CD4-positive, alpha-beta T cell (primary cell): ENCODE data around the gene CCDC87. TPM values are rescaled to one million over a fixed set of nuclear protein-coding genes. Genes with fewer than 3 reads are reported as not detected.

Source experiments
- ATAC-seq: fragments of 200-7000 bp; cut with Tn5 transposase; one replicate; pipeline ENCODE4 v1.10.0; 2022; ENCODE audit warnings: mild to moderate bottlenecking; ENCODE audit not compliant: poor library complexity
- CTCF ChIA-PET: fragments of 350-600 bp; sonication (Branson Sonifier 250); formaldehyde crosslinking; loops from one replicate; lab custom pipeline; 2021; ENCODE audit warnings: antibody characterized with exemption, inconsistent platforms; lab: Charles Lee
- POLR2A ChIA-PET: fragments of 350-600 bp; sonication (Branson Sonifier 250); formaldehyde crosslinking; loops from one replicate; lab custom pipeline; 2021; ENCODE audit warnings: antibody characterized with exemption, inconsistent platforms; lab: Charles Lee
- DNase-seq, 14 experiments: peaks; one replicate each; pipeline ENCODE4 v3.0.0-alpha.2; 2013 to 2020; ENCODE audit warnings: mixed read lengths in 2 of 14
- H3K27ac ChIP-seq, 2 donors: one replicate each; pipeline versions ENCODE4 v1.5.1 to v1.7.0; 2013; ENCODE audit warnings: low read length in 2 of 2, low read depth in 1 of 2, mild to moderate bottlenecking in 1 of 2
- H3K27me3 ChIP-seq, 2 experiments: 1 replicate in 1 of 2; 2 replicates in 1 of 2; pipeline versions ENCODE4 v1.6.1 to v1.7.0; 2013; ENCODE audit warnings: low read length in 2 of 2, control low read depth in 1 of 2, mild to moderate bottlenecking in 1 of 2, moderate library complexity in 1 of 2; ENCODE audit not compliant: insufficient read depth in 2 of 2, control insufficient read depth in 1 of 2
- H3K36me3 ChIP-seq: one replicate; pipeline ENCODE4 v1.6.1; 2013; ENCODE audit warnings: low read length, control low read depth; ENCODE audit not compliant: insufficient read depth
- H3K4me1 ChIP-seq: one replicate; pipeline ENCODE4 v1.6.1; 2013; ENCODE audit warnings: low read length, control low read depth; ENCODE audit not compliant: insufficient read depth
- H3K4me3 ChIP-seq: one replicate; pipeline ENCODE4 v1.5.1; 2013; ENCODE audit warnings: mild to moderate bottlenecking, low read length, moderate library complexity
- H3K9me3 ChIP-seq, 2 experiments: 1 replicate in 1 of 2; 2 replicates in 1 of 2; pipeline versions ENCODE4 v1.6.1 to v1.7.0; 2013; ENCODE audit warnings: low read length in 2 of 2, mild to moderate bottlenecking in 2 of 2, control low read depth in 1 of 2, moderate library complexity in 1 of 2; ENCODE audit not compliant: control insufficient read depth in 1 of 2, insufficient read depth in 1 of 2
- H3K27ac Mint-ChIP-seq: one replicate; pipeline ENCODE4 v1.8.0; 2020; ENCODE audit warnings: mixed read lengths
- H3K27me3 Mint-ChIP-seq: one replicate; pipeline ENCODE4 v1.8.0; 2021; ENCODE audit warnings: mixed read lengths
- H3K36me3 Mint-ChIP-seq: one replicate; pipeline ENCODE4 v1.8.0; 2021; ENCODE audit warnings: low read depth, mixed read lengths
- H3K4me1 Mint-ChIP-seq: one replicate; pipeline ENCODE4 v1.8.0; 2021; ENCODE audit warnings: low read depth, mixed read lengths
- H3K4me3 Mint-ChIP-seq: one replicate; pipeline ENCODE4 v1.8.0; 2020; ENCODE audit warnings: mild to moderate bottlenecking, mixed read lengths
- H3K9me3 Mint-ChIP-seq: one replicate; pipeline ENCODE4 v1.8.0; 2020; ENCODE audit warnings: mixed read lengths
- CTCF ChIP-seq: fragments of 200-600 bp; IDR thresholded peaks from one replicate; pipeline ENCODE4 v1.8.0; 2022; ENCODE audit warnings: antibody characterized with exemption, mild to moderate bottlenecking
- intact Hi-C, 2 experiments: fragments of 100-400 bp; cut with DNase I in 1 of 2; cut with micrococcal nuclease in 1 of 2; formaldehyde crosslinking; loops; one replicate each; pipeline versions ENCODE4 v1.15.1 to v1.9.0; 2023 to 2025; cut with DNase I, micrococcal nuclease
- total RNA-seq, 174 experiments: library from RNA in 2 of 174; stranded (reverse) in 2 of 174; gene quantifications; one replicate each; pipeline ENCODE4 v1.2.3 and lab custom pipeline; 2021 to 2026

CCDC87 gene
- total RNA-seq, 2 experiments from 2014 or later, result 0.22 to 0.25 TPM

GRCh38 chr11:66639066-66639813 is 46.4 kb upstream of the CCDC87 start:
- Mint-ChIP-seq H3K36me3 (peaks cover 79% of the 10 kb centered on the region), H3K9me3 (no peaks in the 10 kb centered on the region), H3K4me3 (peak overlapping the region; percentile 97), H3K27ac (peak overlapping the region; percentile 89), H3K4me1 (peaks cover 80% of the 10 kb centered on the region), H3K27me3 (no peaks in the 10 kb centered on the region)
- H3K36me3 ChIP-seq, result peaks cover 49% of the 10 kb centered on the region
- peak; percentile 6 for ATAC-seq
- intact Hi-C loops, result loop anchor here in 1 of 2 experiments (2.0 kb wide), 1 partner anchor 60 kb away; no protein-coding TSS in a partner anchor
- no peaks in the 10 kb centered on the region for H3K27me3 ChIP-seq
- H3K4me1 ChIP-seq, result peaks cover 67% of the 10 kb centered on the region
- ChIA-PET CTCF (interaction anchor here (0.8 to 5.4 kb wide), 5 partner anchors 9 to 95 kb away, joined by 3 to 47 read pairs (median 12); partner anchors contain the start of genes CCDC87, CCS, RBM14 and RBM4B), POLR2A (interaction anchor here (0.8 to 15.8 kb wide), 22 partner anchors 8 to 638 kb away, joined by 3 to 511 read pairs (median 7); partner anchors contain the start of genes ACTN3, CCDC87, CCS and CTSF)
- DNase-seq, result peak in 8 of 14 experiments; percentile 7 to 75 (median 30)
- no peaks in the 10 kb centered on the region for H3K9me3 ChIP-seq
- peak overlapping the region; percentile 82 for H3K4me3 ChIP-seq
- peak overlapping the region; percentile 94 for H3K27ac ChIP-seq
- no peak for TF ChIP-seq CTCF

GRCh38 chr11:66638177-66639065 is 45.6 kb upstream of the CCDC87 start, which contains the start of gene RBM4:
TSS of gene RBM4 (plus strand) at chr11:66638703. CDS start at chr11:66639712, 1,009 bp downstream.
- peak within 1 kb of the TSS; percentile 97 for H3K4me3 Mint-ChIP-seq
- Histone ChIP-seq H3K4me1 (peaks cover 62% of the 10 kb centered on the region), H3K27ac (peak within 1 kb of the TSS; percentile 94), H3K36me3 (peaks cover 40% of the 10 kb centered on the region), H3K9me3 (no peaks in the 10 kb centered on the region), H3K4me3 (peak within 1 kb of the TSS; percentile 82), H3K27me3 (no peaks in the 10 kb centered on the region)
- no peaks in the 10 kb centered on the region for H3K9me3 Mint-ChIP-seq
- H3K27me3 Mint-ChIP-seq, result no peaks in the 10 kb centered on the region
- peaks cover 74% of the 10 kb centered on the region for H3K36me3 Mint-ChIP-seq
- intact Hi-C loops, result loop anchor here (1.0 to 2.0 kb wide), 5 partner anchors 19 to 60 kb away; partner anchors contain the start of genes CCDC87 (in 2 of the 2), CCS (in 2 of the 2), RBM4B (in 2 of the 2) and RBM14 (in 1 of the 2)
- CTCF ChIA-PET, result interaction anchor here (0.8 to 5.4 kb wide), 7 partner anchors 8 to 46 kb away, joined by 3 to 47 read pairs (median 4); partner anchors contain the start of genes CCDC87, CCS, RBM14 and RBM4B
- peak within 1 kb of the TSS; percentile 89 for H3K27ac Mint-ChIP-seq
- POLR2A ChIA-PET, result interaction anchor here (0.6 to 15.8 kb wide), 39 partner anchors 9 to 1860 kb away, joined by 3 to 511 read pairs (median 6); partner anchors contain the start of genes ACTN3, CCDC87, CCS and CTSF
- peak; percentile 89 for ATAC-seq
- DNase-seq, result peak; percentile 90 to 99 (median 94)
- no peak for TF ChIP-seq CTCF
- H3K4me1 Mint-ChIP-seq, result peaks cover 73% of the 10 kb centered on the region
